GM21786 (cell line): Measurements from ENCODE around the gene DOK6.
A peak's percentile ranks its signal among the peaks of the same experiment; 100 is the strongest.

Source experiments
- ATAC-seq: cut with Tn5 transposase; IDR thresholded peaks from one replicate; pipeline ENCODE4 v1.9.1; 2021; ENCODE audit not compliant: unreplicated experiment

DOK6 gene

DNA sequence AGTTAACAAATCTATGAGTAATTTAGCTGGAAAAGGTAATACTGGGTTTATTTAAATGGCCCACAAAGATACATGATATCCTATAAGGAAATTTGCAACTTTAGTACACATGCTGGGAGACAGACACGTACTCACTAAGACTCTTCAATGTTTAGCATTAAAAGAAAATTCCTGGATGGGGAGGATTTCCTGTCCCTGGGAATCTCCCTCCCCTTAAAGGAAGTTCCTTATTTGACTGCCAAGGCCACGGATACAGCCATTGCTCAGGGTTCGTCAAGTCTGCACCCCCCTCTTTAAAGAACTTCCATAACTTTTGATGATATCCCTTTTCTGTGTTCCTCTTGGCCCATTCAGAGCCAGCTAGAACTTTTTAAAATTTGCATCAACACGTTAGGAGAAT, 279.4 kb downstream of the DOK6 start:
- ATAC-seq: no peak

DNA sequence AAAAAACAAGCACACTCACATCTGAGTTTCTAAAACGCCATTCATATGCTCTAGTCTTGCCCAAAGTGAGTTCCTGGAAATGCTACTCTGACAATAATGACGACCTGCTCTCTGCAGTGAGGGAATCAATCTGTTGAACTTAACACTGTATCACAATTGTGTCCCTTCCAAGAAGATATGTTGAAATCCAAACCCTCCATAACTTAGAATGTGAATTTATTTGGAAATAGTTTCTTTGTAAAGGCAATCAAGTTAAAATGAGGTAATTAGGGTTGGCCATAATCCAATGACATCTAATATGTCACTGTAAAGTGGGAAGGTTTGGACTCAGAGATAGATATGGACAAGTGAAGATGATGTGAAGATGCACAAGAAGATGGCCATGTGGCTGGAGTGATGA, 282.5 kb downstream of the DOK6 start:
- ATAC-seq: no peak

DNA sequence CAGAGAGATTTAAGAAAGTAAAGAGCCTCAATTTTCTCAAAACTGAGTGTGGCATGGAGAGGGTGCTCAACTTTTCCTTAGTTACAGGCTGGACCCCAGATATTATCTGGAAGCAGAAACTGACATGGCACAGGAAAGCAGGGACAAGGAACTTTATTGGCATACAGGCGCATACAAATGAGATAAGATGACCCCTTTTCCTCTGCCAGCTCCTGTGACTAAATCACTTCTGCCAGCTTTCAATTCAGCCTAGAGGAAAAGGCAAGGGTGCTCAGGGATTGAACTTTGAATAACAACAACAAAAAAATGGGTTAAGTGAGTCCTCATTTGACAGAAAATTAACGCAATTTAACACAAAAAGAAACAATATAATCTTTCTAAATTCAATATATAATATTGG, 284.1 kb downstream of the DOK6 start:
- no peak for ATAC-seq

DNA sequence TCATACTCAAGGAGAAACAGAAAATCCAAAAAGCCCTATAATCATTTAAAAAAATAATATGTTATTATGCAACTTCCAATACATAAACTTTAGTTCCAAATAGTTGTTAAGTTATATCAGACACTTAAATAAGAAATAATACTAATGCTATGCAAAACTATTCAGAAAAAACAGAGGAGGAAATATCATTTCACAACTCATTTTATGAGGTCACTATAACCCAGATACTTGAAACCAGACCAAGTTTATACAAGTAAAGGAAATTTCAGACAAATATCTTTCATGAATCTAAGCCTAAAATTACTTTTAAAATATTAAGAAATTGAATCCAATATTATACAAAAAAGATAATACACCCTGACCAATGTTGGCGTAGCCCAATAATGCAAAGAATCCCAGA, 286.2 kb downstream of the DOK6 start:
- no peak for ATAC-seq

DNA sequence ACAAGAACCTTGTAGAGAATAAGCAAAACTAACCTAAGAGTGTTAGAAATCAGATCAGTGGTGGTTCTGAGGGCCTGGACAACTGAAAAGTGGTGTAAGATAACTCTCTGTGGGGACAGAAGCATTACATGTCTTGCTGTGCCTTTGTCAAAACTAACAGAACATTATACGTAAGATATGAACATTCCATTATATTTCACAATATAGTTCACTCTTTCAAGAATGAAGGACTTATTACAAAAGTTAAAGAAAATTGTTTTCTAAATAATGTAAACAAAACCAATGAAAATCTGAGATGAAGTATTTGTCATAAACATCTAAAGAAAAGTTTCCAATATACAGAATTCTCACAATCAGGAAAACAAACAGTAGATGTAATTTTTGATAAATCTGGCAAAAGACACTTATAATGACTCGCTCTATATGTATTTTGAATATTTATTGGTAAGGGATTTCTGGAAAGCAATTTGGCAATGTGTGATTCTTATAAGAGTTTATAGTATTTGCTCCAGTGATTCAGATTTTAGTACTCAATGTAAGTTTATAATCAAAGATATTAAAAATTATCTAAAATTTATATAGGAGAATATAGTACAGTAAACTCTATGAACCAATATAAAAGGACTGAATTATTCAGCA, 288.6 kb downstream of the DOK6 start:
- no peak for ATAC-seq

DNA sequence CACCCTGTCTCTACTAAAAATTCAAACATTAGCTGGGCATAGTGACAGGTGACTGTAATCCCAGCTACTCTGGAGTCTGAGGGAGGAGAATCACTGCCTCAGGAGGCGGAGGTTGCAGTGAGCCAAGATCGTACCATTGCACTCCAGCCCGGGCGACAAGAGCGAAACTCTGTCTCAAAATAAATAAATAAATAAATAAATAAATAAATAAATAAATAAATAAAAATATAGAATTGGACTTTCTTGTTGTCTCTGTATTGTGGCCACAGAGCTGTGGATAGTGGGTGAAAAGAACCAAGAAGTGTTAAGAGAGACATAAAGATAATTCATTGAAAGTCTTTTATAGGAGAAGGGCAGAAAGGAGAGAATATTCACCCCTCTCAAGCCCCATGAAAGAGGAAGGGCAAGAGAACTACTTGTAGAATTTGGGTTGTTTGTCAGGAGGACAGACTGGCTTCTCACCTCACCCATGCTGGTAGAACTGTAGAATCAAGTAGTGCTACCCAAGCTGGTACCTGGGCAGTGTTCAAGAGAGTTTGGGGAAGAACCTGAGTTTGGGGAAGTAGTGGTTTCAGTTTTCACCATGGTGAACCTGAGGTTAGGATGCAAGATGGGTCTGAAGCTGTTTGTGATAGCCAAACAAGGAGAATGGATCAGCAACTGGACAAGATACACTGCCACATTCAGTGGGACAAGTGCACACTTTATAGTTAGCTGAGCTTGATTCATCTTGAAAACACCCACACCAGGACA, 290.5 kb downstream of the DOK6 start:
- ATAC-seq: peak; percentile 74

DNA sequence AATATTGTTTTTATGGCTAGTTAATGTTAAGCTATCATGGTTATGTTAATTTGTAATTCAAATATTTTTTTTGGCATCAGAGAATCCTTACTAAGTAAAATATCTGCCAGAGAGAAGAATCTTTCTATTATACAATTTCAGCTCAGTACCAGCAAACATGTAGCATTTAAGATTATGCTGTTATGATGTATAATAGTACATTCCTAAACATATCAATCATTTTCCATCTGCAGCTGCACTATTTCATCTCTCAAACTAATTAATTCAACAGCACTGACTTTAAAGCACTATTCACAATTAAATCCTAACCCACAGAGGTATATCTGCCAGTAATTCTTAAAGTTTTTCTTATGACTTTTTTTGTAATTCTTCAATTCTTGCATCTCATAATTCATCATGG, 296.4 kb downstream of the DOK6 start:
- no peak for ATAC-seq

DNA sequence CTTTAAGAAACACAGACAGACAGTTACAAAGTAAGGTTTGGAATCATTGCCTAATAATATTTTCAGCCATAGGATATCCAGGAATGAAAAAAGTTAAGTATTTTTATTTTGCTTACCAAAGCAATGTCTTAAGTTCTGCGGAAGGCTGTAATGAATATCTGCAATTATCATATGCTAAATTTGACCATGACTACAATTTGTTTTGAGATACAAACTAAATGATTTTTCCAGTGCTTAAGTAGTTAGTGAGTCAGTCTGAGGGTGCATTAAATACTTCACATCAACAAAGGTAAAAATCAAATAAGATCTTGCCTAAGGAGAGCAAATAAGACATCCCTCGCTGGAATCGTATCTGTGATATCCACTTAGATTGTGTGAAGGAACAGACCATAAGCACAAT, 297.0 kb downstream of the DOK6 start:
- ATAC-seq: no peak

DNA sequence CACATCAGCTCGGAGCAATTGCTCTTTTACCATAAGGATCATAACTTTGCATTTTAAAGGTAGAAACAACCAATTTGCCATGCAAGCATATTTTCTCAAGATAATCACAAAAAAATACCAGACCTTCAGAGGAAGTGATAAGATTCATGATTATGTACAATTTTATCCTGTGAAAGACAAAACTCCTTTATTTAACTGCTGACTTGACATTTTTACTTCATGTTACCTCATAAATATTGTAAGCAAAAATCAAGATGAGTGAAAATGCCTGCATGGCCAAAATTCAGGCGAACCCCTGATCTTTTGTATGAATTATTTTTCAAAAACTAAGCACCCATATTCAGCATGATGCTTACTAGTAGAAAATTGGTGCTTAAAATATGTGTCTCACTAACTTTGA, 300.6 kb downstream of the DOK6 start:
- no peak for ATAC-seq

DNA sequence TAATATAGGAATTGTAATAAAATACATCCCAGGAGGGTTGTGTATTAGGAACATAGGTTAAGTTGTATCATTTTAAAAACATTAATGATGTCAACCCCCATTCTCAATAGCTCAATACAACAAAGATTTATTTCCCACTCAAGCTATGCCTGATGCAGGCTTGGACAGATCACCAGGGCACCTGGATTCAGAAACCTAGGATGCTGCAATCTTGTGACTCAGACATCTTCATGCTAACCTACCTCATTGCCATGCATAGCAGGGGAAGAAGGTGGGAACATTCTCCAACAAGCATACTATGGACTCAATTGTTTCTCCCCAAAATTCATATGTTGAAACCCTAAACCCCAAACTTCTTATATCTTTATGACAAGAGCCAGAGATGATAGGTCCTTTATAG, 302.8 kb downstream of the DOK6 start:
- ATAC-seq: no peak

DNA sequence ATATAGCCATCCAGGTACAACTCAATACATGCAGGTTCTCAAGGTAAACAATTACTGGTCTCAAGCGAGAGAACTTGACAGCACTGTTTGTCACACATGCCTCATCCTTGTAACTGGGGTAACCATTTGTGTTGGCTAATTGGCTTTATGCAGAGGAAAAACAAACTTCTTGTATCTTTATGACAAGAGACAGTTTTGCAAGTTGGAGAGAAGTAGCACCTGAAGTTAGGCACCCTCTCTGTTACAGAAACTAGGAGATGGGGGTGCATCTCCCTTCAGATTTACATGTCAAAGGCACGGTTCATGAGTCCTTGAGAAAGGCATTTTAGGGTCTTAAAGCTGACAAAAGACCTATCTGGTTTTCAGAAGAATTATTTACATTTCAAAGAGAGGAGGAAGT, 305.3 kb downstream of the DOK6 start:
- no peak for ATAC-seq

DNA sequence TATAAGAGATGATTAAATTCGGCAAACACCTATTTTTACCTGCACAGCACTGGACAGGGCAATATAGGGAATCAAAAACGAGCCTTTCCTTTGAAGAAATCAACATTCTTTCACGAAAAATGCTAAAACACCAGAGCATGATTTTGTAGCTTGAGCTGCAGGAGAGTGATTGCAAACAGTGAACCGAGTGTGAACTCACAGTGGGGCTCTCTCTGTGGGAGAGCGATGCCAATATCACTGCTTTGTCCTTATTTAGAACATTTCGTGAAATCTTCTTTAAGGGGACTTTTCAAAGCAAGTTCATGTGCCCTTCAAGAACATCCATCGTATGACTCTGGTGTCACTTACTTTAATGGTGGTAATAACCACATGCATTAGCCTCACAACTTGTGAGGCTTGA, 308.2 kb downstream of the DOK6 start:
- no peak for ATAC-seq

DNA sequence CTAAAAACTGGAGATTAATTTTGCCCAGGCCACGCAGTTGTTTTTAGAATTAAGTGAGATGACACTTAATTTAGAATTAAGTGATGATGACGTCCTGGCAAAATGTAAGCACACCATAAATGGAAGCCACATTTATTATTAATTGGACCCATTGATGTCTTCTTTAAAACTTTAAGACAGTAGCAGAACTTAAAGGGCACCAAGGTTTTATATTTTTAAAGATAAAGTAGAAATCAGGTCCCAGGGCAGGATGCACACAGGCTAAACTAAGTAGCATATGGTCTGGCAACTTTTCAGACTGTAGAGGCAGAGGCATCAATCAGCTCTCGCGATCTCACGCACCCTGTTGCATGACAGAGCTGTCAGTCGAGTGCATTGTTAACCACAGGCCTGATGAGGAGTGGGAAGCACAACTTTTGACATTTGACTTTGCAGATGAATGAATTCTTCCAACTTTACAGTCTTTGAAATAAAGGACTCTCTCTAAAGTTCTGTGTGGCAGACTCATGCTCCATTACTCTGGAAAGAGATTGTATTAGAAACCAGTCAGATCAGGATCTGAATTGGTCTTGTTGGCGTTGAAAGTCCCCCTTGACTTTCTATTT, 314.6 kb downstream of the DOK6 start:
- no peak for ATAC-seq

DNA sequence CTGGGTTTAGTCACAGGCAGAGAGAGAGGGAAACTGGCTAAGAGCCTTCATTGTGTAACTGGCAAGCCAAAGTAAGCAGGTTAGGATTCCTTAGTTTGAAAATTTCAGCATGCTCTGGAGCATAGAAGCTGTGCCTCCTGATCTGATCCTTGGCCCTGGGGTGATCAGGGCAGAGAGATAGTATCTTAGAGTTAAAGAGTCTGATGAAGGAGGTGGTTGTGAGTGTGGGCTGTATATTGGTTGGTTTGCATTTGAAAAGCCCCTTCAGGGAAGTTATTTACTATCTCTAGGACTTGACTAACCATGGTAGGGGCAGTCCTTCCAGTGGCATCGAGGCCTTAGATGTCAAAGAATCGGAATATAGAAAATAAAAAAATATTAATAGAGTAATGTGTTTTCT, 316.9 kb downstream of the DOK6 start:
- no peak for ATAC-seq

DNA sequence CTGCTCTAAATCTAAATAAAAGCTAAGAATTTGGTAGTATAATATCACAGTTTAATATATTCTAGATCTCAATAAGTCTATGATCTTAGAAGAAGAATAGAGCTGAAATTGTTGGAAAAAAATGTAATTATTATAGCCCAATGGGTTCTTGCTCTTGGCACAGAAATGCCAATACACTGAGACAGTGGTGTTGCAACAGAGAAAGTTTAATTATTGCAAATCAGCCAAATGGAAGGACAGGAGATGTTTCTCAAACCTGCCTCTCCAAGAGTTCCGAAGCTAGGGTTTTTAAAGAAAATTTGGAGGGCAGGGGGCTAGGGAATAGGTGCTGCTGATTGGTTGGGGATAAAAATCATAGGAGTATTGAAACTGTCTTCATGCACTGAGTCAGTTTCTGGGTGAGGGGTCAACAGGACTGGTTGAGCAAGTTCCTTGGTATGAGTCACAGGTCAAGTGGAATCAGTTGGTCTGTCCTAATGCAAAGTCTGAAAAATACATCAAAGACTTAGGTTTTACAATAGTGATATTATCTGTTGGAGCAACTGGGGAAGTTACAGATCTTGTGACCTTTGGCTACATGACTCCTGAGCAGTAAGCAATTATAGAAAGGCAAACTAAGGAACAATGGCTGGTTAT, 318.3 kb downstream of the DOK6 start:
- ATAC-seq: no peak

DNA sequence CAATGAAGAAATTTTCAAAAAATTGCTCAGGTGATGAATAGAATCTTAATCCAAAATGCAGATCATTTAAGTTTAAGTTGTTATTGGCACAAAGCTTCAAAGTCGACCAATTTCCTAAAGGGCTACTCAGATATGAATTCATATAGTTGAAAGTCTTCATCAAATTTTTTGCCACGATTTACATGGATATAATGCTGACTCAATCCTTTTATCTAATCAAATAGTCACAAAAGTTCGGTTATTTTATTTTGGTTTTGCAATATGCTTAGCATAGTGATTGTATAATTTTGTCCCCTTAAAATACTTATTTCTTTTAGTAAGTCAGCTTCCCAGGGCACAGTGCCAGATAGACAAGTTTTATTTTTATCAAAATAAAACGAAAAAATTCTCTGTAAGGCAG, 319.7 kb downstream of the DOK6 start:
- no peak for ATAC-seq

DNA sequence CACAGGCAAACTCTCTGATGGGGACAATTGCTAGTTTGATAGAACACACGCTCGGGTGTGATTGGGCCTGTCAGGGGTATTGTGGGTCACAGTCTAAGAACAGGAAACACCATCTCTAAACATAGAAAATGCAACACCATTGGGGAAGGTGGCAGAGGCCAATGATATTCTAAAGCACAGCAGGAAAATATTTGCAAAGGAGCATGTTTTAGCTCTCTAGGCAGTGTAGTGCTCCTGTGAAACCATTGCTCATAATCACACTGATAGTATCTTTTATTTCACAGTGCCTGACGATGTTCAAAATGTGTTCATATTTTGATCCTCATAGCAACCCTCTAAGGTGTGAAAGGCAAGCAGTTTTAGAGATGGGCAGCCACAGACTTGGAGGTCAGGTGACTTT, 322.7 kb downstream of the DOK6 start:
- no peak for ATAC-seq

DNA sequence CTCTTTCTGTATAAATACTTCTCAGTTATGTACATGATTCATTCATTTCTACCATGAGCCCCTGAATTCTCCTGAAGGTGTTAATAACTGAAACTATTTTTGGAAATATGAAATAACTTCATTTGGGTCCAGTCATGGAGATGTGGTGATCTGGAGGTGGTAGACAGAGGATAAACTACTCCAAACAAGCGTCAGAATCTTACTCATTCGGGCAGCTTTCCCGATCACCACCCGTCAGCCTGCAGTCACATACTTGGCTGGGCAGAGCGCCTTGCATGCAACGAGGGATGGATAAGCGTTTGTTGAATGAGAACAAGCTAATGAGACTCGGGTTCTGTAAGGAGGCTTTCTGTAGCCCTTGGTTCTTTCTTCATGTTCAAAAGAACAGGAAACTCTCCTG, 324.3 kb downstream of the DOK6 start:
- ATAC-seq: no peak

DNA sequence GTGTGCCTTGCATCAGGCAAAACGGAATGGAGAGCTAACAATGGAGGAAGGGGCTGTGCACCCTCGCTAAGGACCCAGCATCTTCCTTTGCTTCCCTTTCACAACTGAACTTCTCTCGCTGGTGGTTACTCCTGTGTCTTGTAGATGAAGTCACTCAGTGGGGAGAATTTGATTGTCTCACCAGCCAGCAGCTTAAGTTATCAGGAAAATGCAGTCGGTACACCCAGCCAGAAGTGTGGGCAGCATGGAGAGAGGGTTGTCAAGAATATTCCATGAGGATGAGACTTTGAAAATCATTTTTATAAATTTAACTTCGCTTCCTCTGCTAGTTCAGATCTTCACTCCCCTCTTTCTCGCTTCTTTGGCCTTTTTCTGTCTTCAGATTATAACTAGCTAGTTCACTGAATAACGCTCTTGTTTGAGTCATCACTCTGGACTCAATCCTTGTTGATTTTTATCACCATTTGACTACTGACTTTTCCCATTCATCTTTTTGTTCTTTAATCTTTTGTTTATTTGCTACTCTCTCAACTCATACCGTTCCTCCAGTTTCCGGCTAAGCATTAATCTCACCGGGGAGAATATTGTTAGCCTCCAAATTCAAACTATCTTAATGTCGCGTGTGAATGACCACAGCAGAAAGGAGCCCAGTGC, 325.3 kb downstream of the DOK6 start:
- ATAC-seq: no peak

DNA sequence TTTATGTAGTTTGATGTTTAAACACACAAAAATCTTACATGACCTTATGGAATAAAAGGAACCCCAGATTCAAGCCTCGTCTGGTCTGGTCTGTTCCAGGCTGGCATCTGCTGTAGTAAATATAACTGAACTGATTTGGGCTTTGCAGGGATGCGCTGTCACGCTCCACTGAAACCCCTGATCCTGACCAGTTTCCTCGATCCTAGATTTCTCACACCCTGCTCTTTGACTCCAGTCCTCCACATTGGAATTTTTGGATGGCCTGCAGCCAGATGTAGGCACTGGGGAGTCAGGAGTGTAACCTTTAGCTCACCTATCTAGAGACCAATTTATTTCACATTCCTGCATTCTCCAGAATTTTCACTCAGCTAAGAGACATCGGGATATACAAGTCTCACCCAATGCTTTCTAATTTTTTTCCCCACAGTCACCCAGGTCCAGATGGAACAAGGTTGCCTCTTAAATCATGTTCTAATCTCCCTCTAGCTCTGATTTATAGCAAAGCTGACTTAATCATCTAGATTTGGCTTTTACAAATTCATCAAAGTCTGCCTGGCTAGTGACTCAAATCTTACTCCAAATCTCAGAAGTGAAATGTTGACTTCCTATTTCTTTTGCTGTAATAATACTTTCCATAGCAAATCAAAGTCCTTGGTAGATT, 327.4 kb downstream of the DOK6 start:
- ATAC-seq: no peak

DNA sequence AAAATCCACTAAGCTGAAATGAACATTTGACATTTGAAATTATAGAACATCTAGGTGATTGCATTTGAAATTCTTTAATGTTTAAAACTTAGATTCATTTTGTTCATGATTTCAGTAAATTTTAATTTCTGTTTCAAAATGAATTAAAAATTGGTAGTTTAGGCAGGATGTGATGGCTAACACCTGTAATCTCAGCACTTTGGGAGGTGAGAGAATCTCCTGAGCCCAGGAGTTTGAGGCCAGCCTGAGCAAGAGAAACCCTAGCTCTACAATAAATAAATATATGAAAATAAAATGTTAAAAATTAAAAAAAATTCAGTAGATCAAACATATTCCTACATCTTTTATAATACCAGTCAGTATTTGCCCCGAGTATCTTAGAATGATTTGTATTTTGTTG, 330.0 kb downstream of the DOK6 start:
- ATAC-seq: no peak
